HG03045 (cell line): ENCODE measurements around the gene IQCM.

Experiments used
- ATAC-seq: cut with Tn5 transposase; IDR thresholded peaks from one replicate; pipeline ENCODE4 v1.9.1; 2021; ENCODE audit warnings: mild to moderate bottlenecking, moderate library complexity; ENCODE audit not compliant: unreplicated experiment

Gene IQCM

GRCh38 chr4:149713031-149713430, 102.6 kb downstream of the IQCM start:
- ATAC-seq, result no peak

- no peak for ATAC-seq
These were observed 103.9 kb downstream of the IQCM start for GRCh38 chr4:149711593-149712365.

- ATAC-seq, result no peak
These were observed 106.0 kb downstream of the IQCM start for GRCh38 chr4:149709640-149710039.

GRCh38 chr4:149708513-149709130, 107.0 kb downstream of the IQCM start:
- no peak for ATAC-seq

GRCh38 chr4:149707862-149708261, 107.8 kb downstream of the IQCM start:
- no peak for ATAC-seq

- ATAC-seq, result no peak
These were observed 108.7 kb downstream of the IQCM start for GRCh38 chr4:149706942-149707341.

- no peak for ATAC-seq
These were observed 113.0 kb downstream of the IQCM start for GRCh38 chr4:149702414-149703293.

DNA sequence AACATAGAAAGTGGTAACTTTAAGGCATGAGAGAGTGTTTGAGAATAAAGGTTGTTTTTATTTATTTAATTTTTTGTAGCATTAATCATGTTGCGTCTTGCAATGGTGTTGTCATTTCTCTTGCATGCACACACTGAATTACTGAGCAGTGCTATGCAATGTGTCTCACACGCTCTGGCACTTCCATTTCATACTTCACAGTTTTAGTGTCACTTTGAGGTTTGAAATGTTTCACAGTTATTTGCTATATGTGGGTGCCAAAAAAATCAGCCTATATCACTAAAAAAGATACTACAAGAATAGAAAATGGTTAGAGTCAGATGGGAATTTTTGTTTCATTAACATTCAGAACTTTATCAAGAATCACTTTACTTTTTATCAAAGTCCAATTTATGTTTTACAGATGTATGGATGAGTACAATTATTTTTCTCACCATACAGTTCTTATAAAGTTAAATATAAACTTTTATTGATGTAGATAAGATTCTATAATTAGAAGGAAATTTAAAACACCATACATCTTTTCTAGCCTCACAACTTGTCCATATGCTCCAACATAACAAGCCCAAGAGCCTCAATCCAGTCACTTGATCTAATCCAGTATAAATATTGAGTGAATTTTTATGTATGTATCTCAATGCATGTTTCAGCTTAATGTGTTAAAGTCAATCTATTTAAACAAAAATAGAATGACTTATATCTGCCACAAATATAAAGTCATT, 114.0 kb downstream of the IQCM start:
- ATAC-seq, result no peak

DNA sequence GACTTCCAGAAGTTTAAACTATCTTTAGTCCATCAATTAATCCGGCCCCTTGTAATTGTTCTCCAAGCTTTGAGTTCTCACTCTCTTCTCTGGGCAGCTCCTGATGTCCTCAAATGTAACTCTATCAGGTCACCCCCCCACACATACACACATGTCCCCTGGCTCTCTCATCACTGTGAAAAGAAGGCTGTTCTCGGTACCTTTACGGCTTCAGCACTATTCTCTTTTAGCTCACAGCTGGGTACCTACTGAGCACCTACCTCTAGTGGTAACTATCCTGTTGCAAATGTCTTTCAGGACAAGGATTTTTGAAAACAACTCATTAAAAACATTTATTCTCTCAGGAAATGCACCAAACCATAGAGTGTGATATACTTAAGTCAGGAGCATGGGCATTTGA, 115.4 kb downstream of the IQCM start:
- no peak for ATAC-seq

GRCh38 chr4:149699642-149700041, 116.0 kb downstream of the IQCM start:
- ATAC-seq, result no peak

GRCh38 chr4:149690726-149691125, 124.9 kb downstream of the IQCM start:
- no peak for ATAC-seq

- ATAC-seq, result no peak
These were observed 131.1 kb downstream of the IQCM start for GRCh38 chr4:149684516-149684915.

DNA sequence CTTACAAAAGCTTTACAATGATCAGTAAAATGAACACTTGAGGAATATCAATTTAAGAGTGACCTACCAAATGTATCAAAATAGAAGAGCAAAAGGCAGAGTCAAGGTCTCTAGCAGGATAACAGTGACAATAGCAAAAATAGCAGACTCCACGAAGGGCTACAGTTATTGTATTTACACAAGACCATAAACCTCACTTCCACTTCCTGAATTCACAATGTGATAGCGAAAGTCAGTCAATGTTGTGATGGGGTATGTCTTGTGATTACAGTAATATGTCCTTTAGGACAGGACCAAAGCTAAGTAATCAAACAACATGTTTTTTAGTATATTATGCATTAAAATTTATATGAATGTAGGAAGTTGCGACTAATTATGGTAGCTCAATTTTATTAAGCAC, 139.6 kb downstream of the IQCM start:
- peak; percentile 59 for ATAC-seq

- no peak for ATAC-seq
These were observed 169.9 kb downstream of the IQCM start for GRCh38 chr4:149645790-149646189.

DNA sequence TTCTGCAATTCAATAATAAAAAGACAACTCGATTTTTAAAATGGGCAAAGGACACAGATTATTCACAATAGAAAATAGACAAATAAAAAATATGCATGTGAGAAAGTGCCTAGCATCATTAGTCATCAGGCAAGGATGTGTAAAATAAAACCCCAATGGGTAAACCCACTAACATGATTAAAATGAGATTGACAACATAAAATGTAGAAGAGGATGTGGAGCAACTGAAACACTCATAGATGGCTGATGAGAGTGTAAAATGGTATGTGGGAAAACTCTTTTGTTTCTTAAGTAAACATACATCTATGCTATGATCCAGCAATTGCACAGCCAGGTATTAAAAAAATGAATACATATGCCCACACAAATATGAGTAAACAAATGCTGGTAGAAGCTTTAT, 177.6 kb downstream of the IQCM start:
- ATAC-seq, result no peak

DNA sequence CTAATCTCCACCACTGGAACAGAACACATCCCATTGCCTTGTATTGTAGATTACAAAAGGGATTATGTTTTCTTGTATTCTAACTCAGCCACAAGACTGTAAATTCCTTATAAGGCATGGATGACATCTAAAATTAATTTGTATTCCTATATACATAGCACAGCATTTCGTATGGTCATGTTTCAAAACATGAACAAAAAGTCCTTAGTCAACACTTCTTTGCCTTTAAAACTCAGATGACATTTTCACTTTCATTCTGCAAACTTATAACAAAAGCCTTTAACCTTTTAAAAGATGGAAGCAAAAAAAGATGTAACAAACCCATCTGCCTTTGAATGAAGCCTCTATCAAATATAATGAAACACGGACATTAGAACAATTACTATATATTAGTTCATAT, 181.3 kb downstream of the IQCM start:
- no peak for ATAC-seq

GRCh38 chr4:149631629-149632028, 184.0 kb downstream of the IQCM start:
- ATAC-seq, result no peak

DNA sequence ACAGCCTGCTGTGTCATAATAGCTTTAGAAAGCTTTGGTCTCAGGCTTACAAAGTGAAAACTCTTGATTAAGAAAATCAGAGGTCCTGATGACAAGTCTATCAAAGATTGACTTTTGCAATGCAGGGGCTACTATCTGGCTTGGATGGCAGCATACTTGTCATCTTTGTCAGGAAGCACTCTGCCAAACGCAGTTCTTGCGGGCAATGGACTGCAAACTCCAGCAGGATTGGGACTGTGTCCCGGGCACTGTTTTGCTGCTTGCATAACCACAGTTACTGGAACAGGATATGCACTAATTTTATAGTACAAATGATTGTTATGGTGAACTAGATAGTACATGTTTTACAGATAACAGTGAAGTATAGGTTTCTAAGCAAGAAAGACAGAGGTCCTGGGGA, 185.6 kb downstream of the IQCM start:
- ATAC-seq, result no peak

DNA sequence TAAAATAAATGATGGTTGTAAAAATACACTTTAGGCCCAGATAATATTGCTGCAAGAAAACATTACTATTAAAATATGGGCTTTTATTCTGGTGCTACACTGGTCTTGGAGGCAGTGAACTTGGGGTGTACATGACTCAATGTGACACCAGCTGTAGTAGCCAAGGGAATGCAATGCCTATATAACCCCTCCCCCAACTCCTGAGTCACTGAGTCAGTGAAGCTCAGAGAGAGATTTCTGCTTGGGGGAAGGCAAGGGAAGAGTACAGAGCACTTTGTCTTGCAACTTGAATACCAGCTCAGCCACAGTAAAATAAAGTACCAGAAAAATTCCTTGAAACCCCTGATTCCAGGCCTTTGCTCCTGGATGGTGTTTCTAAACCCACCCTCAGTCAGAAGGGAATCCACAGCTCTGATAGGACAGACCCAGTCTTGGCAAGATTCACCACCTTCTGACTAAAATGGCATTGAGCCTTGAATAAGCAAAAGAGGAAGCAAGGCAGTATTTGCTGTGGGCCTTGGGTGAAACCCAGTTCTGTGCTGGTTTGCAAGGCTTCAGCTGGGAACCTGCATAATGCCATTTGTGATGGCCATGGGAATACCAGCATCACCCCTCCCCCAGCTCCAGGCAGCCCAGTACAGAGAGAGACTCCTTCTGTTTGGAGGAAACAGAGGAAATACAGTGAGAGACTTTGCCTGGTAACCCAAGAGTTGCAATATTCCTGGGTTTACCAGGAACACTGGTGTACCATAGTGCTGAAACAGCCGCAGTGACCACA, 209.9 kb downstream of the IQCM start:
- ATAC-seq, result no peak

GRCh38 chr4:149604827-149605226, 210.8 kb downstream of the IQCM start:
- no peak for ATAC-seq
